Smooth muscle cell (in vitro differentiated cells): ENCODE measurements around the gene SCP2. TPM values are rescaled to one million over a fixed set of nuclear protein-coding genes. Genes with fewer than 3 reads are reported as not detected.

Source experiments
- DNase-seq: peaks from one replicate; lab custom pipeline; 2025; ENCODE audit not compliant: unreplicated experiment; lab: John Stamatoyannopoulos, UW
- H2AFZ ChIP-seq: fragments of 200-600 bp; sonication (generic); 2 replicates; pipeline ENCODE4 v1.6.0; 2016; ENCODE audit warnings: antibody characterized with exemption, low read depth, mild to moderate bottlenecking
- H3F3A ChIP-seq: fragments of 200-600 bp; sonication (generic); 2 replicates; pipeline ENCODE4 v1.6.0; 2017; ENCODE audit warnings: antibody characterized with exemption, low read depth
- H3K27ac ChIP-seq: fragments of 200-600 bp; sonication (generic); 2 replicates; pipeline ENCODE4 v1.5.1; 2016; ENCODE audit warnings: low read depth, mild to moderate bottlenecking
- H3K27me3 ChIP-seq: fragments of 200-600 bp; sonication (generic); 2 replicates; pipeline ENCODE4 v1.6.1; 2016; ENCODE audit warnings: low read depth, mild to moderate bottlenecking
- H3K36me3 ChIP-seq: fragments of 200-600 bp; sonication (generic); 2 replicates; pipeline ENCODE4 v1.5.1; 2016; ENCODE audit warnings: low read depth
- H3K4me1 ChIP-seq: fragments of 200-600 bp; sonication (generic); 2 replicates; pipeline ENCODE4 v1.5.1; 2016; ENCODE audit warnings: low read depth
- H3K4me2 ChIP-seq: fragments of 200-600 bp; sonication (generic); 2 replicates; pipeline ENCODE4 v1.6.0; 2016; ENCODE audit warnings: mild to moderate bottlenecking
- H3K4me3 ChIP-seq: fragments of 200-600 bp; sonication (generic); 2 replicates; pipeline ENCODE4 v1.5.1; 2016; ENCODE audit warnings: mild to moderate bottlenecking
- H3K79me2 ChIP-seq: fragments of 200-600 bp; sonication (generic); 2 replicates; pipeline ENCODE4 v1.6.0; 2016; ENCODE audit warnings: low read depth, mild to moderate bottlenecking
- H3K9ac ChIP-seq: fragments of 200-600 bp; sonication (generic); 2 replicates; pipeline ENCODE4 v1.6.0; 2016; ENCODE audit warnings: low read depth
- H3K9me3 ChIP-seq: fragments of 200-600 bp; sonication (generic); replicated peaks from 2 replicates; pipeline ENCODE4 v1.5.1; 2016; ENCODE audit warnings: low read depth
- H4K20me1 ChIP-seq: fragments of 200-600 bp; sonication (generic); 2 replicates; pipeline ENCODE4 v1.6.0; 2016; ENCODE audit warnings: low read depth
- WGBS: methylation state at CpG from one replicate; pipeline ENCODE4 v1.1.7; 2016; ENCODE audit warnings: low lambda C conversion rate; 5-methylcytosine and 5-hydroxymethylcytosine counted together
- polyA plus RNA-seq: library from polyadenylated mRNA; unstranded; fragments of >200 nt; fragmentation: Nextera tagmentation; extraction: Ambion mirVana; gene quantifications from 2 replicates; pipeline ENCODE4 v1.2.1, GENCODE V29; 2016
- total RNA-seq: library from RNA; depleted of rRNA; stranded (reverse); fragments of >200 nt; gene quantifications from 2 replicates; pipeline ENCODE4 v1.2.3, GENCODE V29; 2014
- TF ChIP-seq, protein P1 (sequence below): fragments of 200-600 bp; sonication (generic); IDR thresholded peaks from 2 replicates; pipeline ENCODE4 v1.5.1; 2017; ENCODE audit warnings: borderline replicate concordance, mild to moderate bottlenecking, antibody characterized with exemption; ENCODE audit not compliant: insufficient read depth, poor library complexity, severe bottlenecking

SCP2 gene
- total and polyA plus RNA-seq, 2 experiments from 2014 or later: 94.8 to 120 TPM

GRCh38 chr1:52915855-52916220 lies 11.2 kb upstream of the SCP2 start:
- no peak overlapping the region for H3K4me3 ChIP-seq
- no peaks in the 10 kb centered on the region for H3K4me1 ChIP-seq
- no peak overlapping the region for H3K4me2 ChIP-seq
- TF ChIP-seq, protein P1, sequence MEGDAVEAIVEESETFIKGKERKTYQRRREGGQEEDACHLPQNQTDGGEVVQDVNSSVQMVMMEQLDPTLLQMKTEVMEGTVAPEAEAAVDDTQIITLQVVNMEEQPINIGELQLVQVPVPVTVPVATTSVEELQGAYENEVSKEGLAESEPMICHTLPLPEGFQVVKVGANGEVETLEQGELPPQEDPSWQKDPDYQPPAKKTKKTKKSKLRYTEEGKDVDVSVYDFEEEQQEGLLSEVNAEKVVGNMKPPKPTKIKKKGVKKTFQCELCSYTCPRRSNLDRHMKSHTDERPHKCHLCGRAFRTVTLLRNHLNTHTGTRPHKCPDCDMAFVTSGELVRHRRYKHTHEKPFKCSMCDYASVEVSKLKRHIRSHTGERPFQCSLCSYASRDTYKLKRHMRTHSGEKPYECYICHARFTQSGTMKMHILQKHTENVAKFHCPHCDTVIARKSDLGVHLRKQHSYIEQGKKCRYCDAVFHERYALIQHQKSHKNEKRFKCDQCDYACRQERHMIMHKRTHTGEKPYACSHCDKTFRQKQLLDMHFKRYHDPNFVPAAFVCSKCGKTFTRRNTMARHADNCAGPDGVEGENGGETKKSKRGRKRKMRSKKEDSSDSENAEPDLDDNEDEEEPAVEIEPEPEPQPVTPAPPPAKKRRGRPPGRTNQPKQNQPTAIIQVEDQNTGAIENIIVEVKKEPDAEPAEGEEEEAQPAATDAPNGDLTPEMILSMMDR: no peak
- no peaks in the 10 kb centered on the region for H4K20me1 ChIP-seq
- H3K27me3 ChIP-seq: peaks cover 13% of the 10 kb centered on the region
- H2AFZ ChIP-seq: no peak overlapping the region
- WGBS: 92% methylated on average over 7 of the region's 7 CpGs
- no peaks in the 10 kb centered on the region for H3F3A ChIP-seq
- H3K36me3 ChIP-seq: no peaks in the 10 kb centered on the region
- H3K9ac ChIP-seq: no peak overlapping the region
- H3K27ac ChIP-seq: no peak overlapping the region
- no peaks in the 10 kb centered on the region for H3K9me3 ChIP-seq
- no peaks in the 10 kb centered on the region for H3K79me2 ChIP-seq
- no peak for DNase-seq

- Histone ChIP-seq H3K4me3 (no peak overlapping the region), H2AFZ (no peak overlapping the region), H3F3A (no peaks in the 10 kb centered on the region), H3K27ac (no peak overlapping the region), H3K79me2 (no peaks in the 10 kb centered on the region), H3K9ac (no peak overlapping the region), H3K4me1 (no peaks in the 10 kb centered on the region), H3K4me2 (no peak overlapping the region), H3K9me3 (no peaks in the 10 kb centered on the region), H3K27me3 (peaks cover 19% of the 10 kb centered on the region), H4K20me1 (no peaks in the 10 kb centered on the region), H3K36me3 (no peaks in the 10 kb centered on the region)
- TF ChIP-seq, protein P1: no peak
- 92% methylated on average over 10 of the region's 10 CpGs for WGBS
- DNase-seq: no peak
Measured at GRCh38 chr1:52916241-52916975, 10.7 kb upstream of the SCP2 start.

GRCh38 chr1:52917156-52917555 lies 9.9 kb upstream of the SCP2 start:
- Histone ChIP-seq H3F3A (no peaks in the 10 kb centered on the region), H3K4me1 (no peaks in the 10 kb centered on the region), H3K9me3 (no peaks in the 10 kb centered on the region), H3K36me3 (no peaks in the 10 kb centered on the region), H2AFZ (no peak overlapping the region), H3K79me2 (no peaks in the 10 kb centered on the region), H3K27ac (no peak overlapping the region), H3K4me2 (no peak overlapping the region), H3K9ac (no peak overlapping the region), H3K4me3 (no peak overlapping the region), H3K27me3 (peaks cover 26% of the 10 kb centered on the region), H4K20me1 (no peaks in the 10 kb centered on the region)
- TF ChIP-seq, protein P1: no peak
- no peak for DNase-seq
- WGBS: 91% methylated on average over 7 of the region's 7 CpGs

GRCh38 chr1:52917581-52917980 lies 9.5 kb upstream of the SCP2 start:
- no peak overlapping the region for H3K4me3 ChIP-seq
- no peaks in the 10 kb centered on the region for H3K9me3 ChIP-seq
- H3K27me3 ChIP-seq: peaks cover 30% of the 10 kb centered on the region
- no peak overlapping the region for H3K27ac ChIP-seq
- TF ChIP-seq, protein P1: no peak
- no peaks in the 10 kb centered on the region for H3K36me3 ChIP-seq
- H3K4me2 ChIP-seq: no peak overlapping the region
- no peaks in the 10 kb centered on the region for H3F3A ChIP-seq
- no peak for DNase-seq
- no peaks in the 10 kb centered on the region for H3K79me2 ChIP-seq
- no peak overlapping the region for H3K9ac ChIP-seq
- WGBS: 100% methylated on average over 1 of the region's 1 CpG
- H4K20me1 ChIP-seq: no peaks in the 10 kb centered on the region
- H2AFZ ChIP-seq: no peak overlapping the region
- H3K4me1 ChIP-seq: no peaks in the 10 kb centered on the region
